Measurements from ENCODE around the gene RAB4B.

GRCh38 chr19:40808021-40808325 lies 29.9 kb downstream of the RAB4B start:
- TF ChIP-seq CTCF (conservative IDR thresholded peaks at IDR 0.05; ENCODE audit: low read length) (no peak), EZH2phosphoT487 (IDR thresholded peaks at IDR 0.05; ENCODE audit: borderline replicate concordance) (no peak)

Data from Loucy (cell line).